Kidney tubule cell (primary cell): Measurements from ENCODE around the gene ATP11A.
"Not testable (repeated sequence)": the region's sequence is repeated elsewhere in the genome, so short reads cannot be mapped to it uniquely, and the experiment has no call there.

Experiments
- DNase-seq: peaks from one replicate; pipeline ENCODE4 v3.0.0-alpha.2; 2018; ENCODE audit warnings: low spot score

The ATP11A gene

DNA sequence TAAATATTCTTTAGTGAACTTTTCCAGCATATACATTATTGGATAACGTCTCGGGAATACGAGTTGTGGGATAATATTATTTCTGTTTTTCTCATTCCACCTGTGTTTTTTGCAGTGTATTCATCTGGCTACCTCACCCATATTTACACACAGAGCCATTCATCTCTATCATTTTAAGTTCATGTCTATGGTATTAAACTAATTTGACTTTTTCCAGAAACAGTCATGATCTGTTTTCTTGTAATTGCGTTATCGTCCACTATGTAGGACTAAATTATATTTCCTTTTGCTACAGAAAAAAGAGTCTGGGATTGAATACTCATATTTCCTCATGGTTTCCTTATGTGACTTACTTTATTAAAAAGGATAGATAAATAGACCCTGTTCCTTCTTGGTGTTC is 2.7 kb downstream of the ATP11A start:
- DNase-seq = no peak

DNA sequence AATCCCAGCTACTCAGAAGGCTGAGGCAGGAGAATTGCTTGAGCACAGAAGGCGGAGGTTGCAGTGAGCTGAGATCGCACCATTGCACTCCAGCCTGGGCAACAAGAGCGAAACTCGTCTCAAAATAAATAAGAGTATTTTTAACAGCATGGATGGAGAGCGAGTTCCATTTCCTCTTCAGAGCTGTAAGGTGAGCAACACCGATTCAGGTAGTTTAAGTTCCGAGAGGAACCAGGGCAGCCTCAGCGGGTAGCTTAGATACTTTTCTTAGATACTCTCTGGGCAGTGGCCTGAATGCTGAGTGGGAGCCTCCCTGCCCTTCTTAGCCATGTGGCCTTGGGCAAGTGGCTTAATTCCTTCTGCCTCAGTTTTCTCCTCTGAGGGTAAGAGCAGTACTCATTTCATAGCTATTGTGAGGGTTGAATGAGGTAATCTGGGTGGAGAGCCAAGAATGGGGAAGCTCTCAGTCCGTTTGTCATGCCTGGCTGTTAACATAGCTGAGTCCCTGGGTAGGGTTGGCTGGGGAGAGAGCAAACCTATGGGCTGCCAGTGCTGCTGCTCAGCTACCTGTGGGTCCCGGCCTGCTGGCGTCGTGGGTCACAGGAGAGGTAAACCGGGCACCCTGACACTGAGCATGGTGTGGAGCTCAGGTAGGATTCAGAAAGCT is 4.1 kb downstream of the ATP11A start:
- DNase-seq = peak; percentile 88

DNA sequence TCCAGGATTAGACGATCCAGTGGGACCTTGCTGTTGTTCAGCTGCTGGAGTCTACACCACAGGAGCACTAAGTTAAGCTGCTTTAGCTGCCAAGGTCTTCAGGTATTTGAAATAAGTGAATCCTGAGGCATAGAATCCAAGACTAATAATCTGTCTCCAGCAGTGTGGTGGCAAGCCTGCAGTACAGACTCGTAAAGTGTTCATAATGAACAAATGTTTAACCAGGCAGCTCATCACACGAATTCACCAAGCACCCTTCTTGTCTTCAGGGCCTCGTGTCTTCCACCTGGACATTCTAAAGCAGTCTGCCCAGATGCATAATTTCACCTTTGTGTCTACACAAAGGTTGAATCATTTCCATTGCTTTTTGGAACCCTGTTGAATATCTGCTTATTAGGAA is 5.3 kb downstream of the ATP11A start:
- peak; percentile 65 for DNase-seq

DNA sequence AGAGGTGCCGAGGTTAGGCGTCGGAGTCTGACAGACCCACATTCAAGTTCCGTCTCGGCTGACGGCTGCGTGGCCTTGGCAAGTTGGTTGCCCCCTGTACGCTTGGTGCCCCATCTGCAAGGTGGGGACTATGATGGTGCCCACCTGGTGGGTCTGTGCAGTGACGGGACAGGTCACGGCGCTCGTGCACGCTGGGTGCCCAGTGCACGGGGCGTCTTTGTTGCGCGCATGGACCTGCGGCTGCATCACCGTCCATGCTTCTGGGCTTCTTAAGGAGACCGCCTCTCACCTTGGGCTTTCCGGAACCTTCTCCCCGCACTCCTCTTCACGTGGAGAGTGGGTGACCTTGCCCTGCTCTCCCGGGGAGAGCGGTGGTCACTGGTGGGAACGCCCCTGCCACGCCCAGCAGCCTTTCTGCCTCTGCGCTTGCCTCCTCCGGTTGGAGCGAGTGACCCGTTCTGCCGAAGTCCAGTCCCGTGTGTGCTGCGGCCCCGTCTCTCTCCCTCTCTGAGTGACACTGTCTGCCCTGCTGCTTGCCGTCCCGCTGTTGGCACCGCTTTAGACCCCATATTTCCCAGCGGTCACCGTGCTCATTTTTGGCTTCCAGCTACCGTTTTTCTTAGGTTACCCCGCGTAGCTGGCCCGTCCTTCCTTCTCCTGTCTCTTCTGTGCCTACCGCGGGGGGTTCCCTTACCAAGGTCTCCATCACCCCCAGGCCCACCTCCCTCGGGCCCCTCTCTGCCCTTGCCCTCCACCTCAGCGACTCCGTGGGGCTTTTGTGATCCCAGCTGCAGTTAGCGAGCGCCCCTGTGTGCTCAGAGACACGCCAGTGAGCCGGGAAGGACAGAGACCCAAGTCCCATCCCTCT is 6.4 kb downstream of the ATP11A start:
- no peak for DNase-seq

DNA sequence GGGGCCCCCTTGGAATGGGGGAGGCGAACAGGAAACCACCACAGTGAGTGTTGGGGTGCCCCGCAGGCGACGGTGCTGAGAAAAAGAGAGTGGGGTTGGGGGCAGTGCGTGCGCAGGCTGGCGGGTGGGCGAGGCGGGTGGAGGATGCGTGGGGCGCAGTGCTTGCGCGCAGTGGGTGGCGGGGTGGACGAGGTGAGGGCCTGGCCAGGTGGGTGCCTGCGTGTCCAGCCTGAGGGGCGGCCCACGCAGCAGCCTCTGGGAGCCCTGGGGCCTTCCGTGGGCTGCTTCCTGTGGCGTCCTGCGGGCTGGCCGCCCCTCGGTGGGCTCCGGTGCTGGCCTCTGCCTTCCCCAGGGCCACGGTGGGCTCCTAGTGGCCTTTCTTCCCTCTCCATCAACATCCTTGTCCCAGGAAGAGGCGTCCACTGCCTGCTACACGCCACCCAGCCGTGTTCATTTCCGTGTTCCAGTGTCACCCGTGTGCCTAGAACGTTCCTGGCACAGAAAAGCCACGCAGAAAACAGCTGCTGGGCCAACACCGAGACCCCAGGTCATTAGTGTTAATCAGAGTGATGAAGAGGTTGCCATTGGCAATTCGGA is 7.1 kb downstream of the ATP11A start:
- no peak for DNase-seq

DNA sequence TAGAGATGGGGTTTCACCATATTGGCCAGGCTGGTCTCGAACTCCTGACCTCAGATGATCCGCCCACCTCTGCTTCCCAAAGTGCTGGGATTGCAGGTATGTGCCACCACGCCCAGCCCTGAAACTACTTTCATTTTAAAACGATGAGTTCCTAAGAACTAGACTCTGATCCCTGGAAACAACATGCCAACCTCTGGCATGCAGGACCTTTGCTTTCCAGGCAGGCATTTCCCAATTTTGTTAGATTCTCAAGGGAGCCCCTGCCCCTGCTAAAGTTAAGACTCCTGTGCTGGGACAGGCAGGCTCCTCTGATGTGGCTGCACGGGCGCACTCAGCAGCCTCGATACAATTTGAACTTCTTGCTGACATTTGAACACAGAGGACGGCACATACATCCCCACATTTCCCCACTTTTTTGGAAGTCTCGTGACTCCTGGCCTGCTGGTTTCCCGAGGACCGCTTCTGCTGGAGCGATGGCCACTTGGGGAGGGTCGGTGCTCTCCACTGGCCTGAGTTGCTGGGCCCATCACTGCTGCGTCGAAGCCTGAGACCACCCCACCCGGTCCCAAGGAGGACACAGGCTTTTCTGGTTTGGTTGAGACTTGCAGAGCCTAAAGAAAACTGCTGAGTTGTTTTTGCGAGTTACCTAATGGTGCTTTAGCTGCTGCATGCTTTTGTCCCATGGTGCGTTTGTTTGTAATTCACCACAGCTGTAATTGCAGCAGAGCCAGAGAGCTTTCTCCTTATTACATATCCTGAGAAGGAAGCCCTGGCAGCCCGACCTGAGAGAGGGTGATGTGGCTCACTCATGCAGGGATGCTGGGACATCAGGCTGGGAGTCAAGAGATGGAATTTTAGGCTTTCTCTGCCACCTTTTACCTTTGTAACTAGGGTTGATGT is 8.2 kb downstream of the ATP11A start:
- DNase-seq = no peak

DNA sequence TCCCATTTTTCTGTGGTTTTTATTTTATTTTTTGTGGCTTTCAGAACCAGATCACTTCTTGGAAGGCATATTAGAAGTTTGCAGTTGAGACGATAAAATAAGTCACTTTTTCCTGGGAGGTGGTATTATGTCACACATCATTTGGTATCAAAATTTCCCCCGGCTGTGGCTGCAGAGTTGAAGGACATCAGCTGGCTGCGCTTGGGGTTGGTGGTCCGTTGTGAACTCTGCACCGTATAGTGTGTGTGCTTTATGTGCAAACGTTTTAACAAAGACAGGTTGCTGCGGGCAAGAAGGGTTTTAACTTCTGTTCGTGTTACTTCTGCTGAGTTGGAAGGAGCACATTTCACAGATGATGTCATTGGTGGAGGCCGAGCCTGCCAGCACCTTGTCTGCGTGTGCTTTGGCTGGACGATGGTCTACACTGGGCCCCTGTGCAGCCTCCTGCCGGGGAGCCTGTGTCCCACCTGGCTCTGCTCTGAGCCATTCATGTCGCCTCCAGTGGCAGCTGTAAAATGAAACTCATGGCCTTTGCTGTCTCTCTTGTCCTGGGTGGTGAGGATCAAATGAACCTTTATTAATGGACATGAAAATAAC is 9.6 kb downstream of the ATP11A start:
- DNase-seq = peak; percentile 17

DNA sequence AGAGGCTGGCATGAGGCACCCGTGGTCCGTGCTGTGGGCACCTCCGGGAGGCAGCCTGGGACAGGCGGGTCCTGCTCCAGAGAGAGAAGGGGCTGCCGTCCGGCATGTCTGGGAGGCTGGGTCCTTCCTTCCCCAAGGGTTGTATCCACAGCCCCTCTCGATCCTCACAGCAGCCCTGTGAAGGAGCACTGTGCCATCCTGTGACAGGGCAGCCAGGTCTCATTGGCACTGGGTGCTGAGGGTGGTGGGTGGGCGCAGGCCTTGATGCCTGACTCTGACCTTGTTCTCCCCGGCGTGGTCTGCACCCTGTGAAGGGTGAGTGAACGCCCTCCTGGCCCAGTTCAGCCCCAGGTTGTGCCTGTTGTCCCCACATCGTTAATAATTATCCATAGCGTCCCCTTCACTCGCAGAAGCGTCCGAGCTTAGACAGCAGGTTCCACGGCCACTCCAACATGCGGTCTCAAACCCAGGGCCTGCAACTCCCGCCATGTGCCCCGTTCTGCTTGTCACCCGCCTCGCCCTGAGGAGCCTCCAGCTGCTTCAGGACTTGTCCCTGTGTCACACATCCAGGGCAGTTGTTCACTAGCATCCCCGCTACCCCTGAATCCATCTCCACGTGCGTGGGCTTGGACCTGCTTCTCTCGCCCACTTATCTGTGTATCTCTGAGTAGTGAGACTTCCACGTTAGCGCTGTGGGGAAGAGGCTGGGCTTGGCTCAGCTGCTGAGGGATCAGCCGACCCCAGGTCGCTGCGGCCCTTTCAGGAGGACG is 10.6 kb downstream of the ATP11A start:
- DNase-seq = no peak

DNA sequence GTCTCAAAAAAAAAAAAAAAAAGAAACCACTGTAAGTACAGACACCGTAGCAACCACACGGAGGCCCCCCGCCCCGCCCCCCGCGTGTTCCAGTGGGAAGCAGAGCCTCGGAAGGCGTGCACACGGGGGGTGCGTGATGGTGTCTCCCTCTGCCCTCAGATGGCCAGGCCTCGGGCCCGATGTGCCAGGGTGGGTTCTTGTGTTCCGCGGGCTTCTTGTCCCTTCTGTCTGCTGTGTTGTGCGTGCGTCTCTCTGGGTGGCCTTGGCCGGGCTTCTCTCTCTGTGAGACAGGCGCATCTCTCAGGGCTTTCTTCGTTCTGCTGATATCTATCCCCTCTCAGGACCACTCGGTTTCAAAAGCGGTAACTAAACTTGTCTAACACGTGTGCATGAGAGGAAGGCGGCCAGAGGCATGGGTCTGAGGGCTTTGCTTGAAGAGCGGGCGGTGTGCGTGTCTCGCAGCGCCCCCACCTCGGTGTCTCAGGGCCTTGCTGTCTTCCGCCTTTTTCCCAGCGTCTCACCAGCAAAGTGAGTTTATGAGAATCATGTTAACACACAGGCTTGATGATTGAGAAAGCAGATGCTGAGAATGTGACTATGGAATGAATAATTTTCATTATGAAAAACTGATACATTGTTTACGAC is 12.6 kb downstream of the ATP11A start:
- no peak for DNase-seq

DNA sequence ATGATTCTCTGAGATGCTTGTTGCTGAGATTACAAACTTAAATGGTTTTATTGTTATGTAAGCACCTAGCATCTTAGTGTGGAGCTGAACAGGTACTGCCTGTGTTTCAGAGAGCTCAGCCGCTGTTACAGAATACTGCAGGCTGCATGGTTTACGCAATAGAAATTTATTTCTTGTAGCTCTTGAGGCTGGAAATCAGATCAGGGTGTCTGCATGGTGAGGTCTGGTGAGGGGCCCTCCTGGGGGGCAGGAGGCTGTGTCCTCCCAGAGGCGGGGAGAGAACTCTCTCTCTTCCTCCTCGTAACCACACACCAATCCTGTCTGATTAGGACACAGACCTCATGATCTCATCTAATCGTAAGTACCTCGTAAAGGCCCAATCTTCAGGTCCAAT is 13.1 kb downstream of the ATP11A start:
- DNase-seq = no peak

DNA sequence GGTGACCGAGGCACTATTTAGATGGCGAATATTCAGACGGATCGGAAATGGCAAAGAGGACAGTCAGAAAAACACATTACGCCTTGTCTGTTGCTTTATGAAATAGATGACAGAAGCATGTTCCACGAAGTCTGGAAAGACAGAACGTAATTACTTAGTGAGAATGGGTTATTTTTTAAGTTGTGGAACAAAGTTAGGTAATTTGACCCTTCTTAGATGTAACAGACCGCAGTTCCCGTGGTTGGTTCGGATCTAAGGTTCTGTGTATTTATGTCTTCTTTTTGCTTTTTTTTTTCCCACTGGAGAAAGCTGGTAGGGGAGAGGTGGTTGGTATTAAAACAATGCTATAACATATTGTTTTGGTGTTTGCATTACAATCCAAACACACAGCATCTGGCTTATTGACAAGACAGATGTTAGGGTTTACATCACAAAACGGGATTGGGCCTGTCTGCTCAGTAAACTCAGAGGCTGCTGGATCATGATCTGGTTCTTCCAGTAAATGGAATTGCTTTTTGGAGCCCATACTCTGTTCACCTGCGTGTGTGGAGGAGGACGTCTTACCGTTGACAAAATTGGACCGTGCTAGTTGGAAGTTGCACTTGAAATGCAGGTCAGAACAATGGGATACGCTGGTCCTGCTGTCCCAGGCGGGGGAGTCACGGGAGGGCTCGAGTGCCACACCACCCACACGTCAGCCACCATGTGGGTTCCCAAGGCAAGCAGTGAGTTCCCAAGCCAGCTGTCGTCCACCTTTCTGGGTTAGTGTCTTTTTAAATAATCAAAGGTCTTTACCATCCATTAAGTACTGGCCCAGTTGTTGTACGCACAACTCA is 13.8 kb downstream of the ATP11A start:
- DNase-seq = no peak

DNA sequence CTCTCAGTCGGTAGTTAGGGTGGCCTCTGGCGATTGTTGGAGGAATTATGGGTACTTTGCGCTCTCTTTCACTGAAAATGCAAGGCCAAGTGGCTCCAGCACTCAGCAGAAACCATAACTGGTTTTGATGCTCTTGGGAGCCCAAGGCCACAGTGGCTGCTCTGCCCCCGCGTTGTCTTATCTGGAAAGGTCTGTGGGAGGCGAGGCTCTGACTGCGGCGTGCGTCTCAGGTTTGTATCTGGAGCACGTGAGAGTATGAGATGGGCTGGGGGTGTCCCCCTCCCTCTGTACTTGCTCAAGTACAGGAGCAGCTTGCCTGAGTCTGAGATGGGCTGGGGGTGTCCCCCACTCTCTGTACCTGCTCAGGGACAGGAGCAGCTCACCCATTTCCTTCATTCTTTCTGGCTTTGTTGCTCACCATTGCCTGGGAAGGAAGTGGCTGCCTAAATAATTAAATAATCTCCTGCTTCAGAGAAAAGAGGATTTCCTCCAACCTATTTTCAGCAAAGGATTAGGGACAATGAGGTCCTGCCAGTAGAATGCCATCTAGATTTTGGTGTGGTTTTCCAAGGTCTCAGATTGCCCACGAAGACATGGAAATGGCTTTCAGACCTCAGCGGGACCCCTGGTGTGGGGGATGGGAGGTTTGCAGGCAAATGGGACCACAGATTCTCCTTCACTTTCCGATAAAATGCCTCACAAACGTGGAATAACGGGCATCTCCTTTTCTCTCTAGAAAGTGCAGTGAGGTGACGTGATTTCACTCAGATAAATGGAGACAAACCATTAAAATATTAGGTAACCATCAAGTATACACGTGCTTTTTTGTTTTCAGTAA is 14.7 kb downstream of the ATP11A start:
- peak; percentile 42 for DNase-seq

DNA sequence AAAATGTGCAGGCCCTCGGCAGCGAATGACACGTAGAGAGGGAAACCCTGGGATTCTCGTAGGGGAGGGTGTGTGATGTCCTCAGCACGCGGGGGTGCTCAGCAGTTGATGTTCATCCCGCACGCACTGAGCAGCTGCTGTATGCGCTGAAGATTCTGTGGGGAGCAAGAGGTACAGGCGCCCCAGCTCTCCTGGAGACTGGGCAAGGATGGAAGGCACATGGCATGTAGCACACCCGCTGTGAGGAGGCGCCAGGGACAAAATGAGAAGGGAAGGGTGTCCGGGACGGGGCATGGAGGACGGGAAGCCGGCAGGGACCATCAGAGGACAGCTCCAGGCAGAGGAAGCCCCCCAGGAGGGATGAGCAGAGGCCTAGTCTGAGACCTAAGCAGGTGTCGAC is 15.4 kb downstream of the ATP11A start:
- DNase-seq = no peak

DNA sequence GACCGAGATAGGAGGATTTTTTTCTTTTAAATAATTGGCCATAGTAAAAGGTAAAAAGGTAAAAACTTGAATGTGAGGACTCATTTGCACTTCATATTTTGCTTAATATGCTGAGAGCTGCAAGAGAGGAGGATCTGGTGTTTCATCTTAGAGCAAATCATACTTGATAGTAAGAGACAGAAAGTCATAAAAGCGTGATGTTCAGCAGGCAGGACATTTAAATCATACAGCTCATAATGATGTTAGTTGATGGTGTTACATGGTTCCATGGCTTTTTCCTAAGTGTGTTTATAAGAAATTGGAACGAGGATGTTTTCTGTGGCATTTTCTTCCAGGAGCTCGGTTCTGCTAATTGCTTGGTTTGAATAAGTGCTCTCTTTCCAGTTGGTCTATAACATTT is 16.3 kb downstream of the ATP11A start:
- no peak for DNase-seq

DNA sequence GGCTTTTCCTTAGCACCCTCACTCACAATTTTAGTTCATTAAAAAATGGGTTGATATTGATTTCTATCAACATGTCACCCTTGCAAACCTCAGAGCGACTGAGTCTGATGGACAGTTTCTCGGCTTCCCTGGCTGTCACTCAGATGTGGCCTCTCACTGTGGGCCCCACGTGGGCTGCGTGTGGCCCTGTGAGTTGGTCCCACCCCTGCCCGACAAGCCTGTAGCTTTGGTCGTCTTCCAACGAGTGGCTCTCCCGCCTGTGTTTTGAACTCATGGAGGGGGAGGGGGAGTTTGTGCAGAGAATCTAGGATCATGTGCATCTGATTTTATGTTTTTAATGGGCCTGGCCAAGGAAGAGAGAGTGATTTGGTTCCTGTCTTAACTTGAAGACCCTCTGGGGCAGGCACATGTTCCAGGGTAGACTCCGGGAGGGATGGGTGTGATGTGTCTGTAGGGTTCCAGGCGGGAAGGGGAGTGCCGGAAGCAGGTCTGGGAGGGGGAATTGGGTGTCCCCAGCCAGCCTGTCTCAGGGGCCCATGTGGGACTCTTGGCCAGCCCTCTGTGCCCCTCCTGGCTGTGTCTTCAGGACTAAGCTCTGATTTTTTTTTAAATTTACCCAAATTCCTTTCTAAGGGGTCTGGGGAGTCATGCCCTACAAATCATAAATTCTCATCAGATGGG is 18.9 kb downstream of the ATP11A start:
- no peak for DNase-seq

DNA sequence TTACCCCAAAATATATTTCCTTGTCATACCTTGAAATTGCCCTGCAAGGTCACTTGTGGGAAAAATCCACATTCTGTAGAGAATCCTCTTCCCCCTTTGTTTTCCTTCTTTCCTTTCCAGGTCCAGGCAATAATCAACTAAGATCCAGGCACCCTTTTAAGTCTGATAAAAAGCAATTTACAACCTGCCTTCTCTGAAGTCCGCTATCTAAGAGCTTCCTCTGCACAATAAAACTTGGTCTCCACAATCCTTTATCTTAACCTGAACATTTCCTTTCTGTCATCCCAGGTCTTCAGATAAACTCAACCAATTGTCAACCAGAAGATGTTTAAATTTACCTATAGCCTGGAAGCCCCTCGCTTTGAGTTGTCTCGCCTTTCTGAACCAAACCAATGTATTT is 19.5 kb downstream of the ATP11A start:
- not testable (repeated sequence) for DNase-seq

DNA sequence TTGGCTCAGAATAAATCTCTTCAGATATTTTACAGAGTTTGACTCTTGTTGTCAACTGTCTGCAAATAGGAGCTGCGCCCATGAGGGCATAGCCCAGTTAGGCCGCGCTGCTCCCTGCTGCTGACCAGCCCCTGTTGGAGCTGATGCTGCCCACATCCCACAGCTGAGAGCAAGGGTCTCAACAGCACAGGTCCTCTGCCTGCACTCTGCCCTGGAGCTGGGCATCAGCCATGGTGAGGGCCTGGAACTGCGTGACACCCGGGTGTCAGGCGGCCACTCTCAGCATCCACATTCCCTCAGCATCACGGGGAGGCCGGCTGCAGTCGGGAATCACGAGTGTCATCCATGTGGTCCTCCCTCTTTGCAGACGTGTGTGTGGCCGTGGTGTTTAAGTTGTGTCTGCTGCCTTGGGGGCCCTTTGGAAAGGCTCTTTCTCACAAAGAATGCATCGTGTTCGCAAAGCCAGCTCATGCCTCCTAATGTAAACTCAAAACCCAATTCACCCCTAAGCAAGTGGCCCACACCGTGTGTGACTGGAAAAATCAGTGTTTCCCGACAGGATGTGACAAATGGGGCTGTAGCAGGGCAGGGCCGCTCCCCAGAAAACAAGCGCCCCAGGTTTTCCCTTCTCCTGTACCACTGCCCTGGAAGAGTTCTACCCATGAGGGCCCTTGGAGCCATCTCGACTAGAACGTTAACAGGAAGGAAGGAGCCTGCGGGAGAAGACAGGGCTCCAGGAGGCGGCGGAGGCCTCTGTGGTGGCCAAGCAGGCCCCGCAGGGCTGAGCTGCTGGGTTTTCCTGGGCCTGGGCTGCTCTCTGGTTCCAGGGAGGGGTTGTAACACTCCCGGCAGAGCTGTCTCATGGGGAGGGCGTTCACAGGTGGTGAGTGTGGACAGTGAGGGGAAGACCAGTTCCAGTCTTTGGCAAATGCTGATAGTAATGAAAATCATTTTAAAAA is 20.3 kb downstream of the ATP11A start:
- DNase-seq = no peak
